Measurements from ENCODE around the gene NRP2.

Gene NRP2

DNA sequence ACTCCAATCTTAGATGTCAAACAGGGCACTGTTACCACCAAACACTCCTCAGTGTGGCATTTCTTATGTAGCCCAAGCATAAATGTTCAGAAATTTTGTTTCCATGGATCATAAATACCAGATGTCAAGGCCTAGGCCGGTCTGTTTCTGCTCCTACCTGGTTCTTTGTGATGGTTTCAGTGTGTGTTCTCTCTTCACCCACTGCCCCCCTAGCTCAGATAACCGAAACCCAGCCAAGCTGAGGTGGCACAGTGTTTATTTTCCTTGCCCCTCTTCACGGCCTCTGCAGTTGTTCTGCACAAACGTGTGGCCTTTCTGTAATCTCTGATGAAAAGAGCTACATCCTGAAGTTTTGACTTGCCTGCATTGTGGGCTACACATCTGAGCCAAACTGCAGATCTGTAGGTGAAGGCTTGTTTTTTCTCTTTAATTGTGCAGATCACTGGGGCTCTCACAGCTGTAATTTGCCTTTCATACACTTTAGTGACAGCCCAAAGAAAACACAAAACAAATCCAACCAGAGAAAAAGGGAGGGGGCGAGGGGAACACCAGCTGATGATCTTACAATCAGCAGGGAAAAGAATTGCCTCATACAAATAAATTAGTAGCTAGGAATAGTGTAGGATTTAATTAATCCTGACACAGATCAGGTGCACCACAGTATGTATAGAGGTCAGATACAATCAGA lies 99.1 kb downstream of the NRP2 start:
- no peak for DNase-seq

DNA sequence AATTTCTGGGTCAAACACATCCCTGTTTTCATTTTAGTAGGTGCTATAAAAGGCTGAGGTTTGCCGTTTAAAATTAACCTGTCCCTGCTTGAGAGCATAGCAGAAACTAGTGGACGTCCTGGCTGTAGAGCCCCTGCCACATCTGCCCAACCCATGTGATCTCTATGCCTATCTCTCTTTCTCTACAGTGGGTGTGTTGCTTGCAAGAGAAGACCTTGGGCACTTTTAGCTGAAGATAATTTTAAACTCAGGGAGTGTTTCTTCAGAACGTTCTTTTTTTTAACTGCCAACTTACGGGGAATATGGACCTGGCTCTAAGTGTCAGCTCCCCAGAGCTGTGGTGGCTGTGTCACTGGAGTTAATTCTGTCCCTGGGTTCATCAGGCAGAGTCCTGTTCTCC lies 100.6 kb downstream of the NRP2 start:
- DNase-seq, result no peak

- no peak for DNase-seq
Measured at GRCh38 chr2:205783872-205784499, 101.7 kb downstream of the NRP2 start.

DNA sequence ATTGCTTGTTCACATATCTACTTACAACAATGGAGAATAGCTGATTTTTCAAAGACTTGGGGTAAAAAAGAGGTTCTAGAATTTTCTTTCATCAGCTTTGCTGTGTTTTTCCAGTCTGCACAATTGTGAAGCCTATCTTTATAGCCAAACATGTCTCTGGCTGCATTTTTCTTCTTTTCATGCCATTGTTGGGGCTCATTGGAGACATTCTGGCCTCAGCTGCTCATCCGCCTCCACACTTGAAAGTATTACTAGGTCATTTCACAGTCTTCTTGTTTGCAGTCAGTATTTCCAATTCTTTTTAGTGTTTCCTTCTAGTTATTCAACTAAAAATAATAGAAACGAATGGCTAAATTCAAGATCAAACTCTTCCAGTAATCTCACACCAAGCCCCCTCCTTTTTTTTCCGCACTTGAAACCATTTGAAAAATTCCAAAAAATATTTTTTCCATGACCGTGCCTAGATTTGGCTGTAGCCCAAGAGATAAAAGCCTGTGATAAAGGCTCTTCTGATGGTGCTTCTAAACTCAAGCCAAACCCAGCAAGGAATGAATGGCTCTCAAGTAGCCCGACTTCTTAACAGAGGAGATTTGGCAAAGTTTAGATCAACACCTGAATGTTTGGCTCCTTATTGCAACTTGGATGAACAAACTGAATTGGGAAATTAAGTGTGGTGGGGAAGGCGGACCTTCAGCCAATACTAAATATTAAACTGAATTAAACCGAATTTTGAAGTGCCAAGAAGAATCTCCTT lies 103.4 kb downstream of the NRP2 start:
- no peak for DNase-seq

DNA sequence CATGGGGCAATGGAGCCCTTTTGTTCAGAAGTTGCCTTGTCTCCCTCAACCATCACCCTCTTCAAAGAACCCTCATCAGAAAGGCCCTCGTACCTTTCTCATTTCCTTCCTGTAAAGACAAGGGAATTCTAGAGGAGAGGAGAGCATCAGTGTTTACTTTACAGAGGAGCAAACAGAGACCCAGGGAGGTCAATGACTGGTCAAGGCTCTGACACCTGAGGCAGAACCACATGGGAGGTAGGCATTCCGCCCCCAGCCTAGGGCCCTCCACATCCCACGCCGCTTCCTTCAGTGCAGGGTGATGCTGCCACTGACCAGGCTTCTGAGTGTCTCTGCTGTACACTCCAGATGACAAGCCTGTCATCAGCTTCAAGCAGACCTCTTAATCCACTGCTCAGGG lies 104.7 kb downstream of the NRP2 start:
- DNase-seq, result no peak

GRCh38 chr2:205787761-205788160 lies 105.5 kb downstream of the NRP2 start:
- DNase-seq, result no peak

DNA sequence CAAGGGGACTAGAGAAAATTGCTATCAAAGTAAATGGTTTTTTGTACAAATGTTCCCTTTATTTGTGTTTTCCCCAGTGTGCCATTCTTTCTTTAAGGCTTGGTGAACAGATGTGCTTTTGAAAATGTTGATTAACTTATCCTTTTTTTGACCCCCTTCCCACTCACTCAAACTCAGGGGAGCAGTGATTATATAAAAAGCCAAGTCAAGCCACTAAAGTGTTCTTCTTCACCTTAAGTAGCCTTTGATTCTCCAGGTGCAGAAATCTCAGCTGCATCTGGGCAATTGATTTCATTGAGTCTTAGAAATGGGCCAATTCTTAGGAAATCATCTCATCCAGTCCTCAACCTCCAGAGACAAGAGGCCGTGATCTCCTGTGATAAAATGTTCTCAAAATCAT lies 107.6 kb downstream of the NRP2 start:
- no peak for DNase-seq

DNA sequence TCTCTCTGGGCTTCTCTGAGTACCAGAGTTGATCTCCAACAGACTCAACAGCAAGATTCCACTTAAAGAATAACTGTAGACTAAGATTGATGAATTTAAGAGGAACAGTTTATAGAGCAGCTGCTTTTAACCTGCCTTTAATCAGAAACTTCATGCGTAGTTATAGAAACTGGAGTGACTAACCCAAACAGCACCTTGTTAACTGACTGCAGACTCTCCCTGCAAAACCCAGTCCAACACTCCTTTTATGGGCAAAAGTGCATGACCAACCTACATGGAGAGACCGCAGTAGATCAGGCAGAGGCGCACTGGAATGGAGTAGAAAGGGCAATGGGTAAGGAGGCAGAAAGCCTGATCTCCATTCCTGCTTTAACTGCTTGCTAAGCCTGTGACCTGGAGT lies 110.6 kb downstream of the NRP2 start:
- DNase-seq, result no peak

DNA sequence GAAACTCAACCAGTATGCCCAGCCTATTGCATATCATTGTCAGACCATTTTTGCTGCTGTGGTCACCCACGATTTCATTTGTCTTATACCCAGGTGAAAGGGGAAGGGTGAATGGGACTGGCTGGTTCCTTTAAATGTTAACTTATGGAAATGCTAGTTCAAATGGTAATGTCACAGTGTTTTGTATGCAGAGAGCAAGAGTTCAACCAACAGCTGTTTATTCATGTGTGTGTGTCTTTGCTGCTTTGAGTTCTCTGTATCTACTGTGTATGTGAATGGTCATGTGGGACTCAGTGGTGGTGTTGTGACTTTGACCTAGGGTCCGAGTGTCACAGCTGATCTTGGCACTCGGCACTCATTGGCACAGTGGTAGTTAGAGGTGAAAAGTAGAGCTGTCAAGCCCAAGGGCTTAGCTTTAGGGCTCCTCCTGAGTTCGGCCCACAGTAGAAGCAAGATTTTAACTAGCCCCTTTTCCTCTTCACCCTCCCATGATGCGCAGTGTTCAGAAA lies 114.6 kb downstream of the NRP2 start:
- DNase-seq, result no peak

DNA sequence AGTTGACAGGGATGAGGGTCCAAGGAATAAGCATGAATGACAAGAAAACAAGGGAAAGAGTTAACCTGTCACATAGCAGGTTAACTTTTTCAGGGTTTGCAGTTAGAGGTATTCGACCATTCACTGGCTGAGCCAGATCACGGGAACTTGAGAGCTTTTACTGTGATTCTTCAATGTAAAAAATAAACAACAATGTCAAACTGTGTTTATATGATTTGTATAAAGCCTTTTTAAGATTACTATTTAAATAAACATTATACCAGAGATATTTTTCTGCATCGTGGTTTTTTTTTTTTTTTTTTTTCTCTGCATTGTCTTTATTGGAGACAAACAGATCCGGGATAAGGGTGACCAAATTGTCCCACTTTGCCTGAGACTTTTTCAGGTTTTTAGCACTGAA lies 115.6 kb downstream of the NRP2 start:
- no peak for DNase-seq

- DNase-seq, result no peak
Measured at GRCh38 chr2:205800224-205800623, 117.9 kb downstream of the NRP2 start.

GRCh38 chr2:205800773-205801172 lies 118.5 kb downstream of the NRP2 start:
- no peak for DNase-seq

DNA sequence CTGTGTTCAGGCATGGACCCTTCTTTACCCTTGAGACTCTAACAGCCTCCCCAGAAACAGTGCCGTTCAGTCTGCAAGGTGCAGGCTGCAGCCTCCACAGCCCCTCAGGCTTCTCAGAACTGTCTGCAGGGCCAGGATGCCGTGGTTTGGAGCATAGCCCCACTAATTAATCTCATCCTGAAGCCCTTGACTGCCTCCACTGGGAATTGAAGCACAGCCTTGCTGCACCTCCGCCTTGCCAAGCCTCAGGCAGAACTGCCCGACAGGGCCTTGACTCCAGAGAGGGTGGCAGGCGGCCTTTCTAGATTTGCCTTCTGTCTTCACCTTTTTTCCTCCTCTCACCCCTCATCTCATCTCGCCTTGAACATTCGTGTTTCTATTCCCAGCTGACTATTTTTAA lies 119.8 kb downstream of the NRP2 start:
- DNase-seq, result peak; percentile 59

DNA sequence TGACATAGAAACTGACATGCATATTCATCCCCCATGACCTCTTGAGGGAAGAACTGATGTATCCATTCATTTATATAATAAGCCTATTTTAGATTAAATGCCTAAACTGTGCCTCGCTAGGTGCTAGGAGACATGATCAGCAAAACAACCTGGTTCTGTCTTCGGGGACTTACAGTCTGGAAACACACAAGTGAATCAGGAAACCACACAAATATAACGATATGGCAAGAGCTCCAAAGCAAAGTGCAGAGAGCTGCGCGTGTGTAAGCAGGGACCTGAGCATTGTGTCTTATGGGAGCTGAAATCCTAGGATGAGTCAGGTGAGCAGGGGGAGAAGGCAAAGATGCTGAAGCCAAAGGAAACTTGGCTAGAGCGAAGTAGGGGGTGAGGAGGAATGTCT lies 120.6 kb downstream of the NRP2 start:
- peak; percentile 30 for DNase-seq

DNA sequence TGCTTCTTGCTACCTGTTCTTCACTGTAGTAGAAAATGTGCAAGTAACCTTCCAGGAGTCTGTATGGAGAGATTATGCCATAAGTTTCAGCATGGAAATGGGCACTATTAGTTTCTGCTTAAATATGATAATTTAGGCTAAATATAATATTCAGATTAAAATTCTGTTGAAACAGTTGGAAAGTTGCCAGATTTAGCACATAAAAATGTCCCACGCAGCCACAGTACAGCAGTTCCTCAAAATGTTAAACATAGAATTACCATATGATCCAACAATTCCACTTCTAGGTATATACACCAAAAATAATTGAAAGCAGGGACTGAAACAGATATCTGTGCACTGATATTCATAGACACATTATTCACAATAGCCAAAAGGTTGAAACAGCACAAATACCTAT lies 121.2 kb downstream of the NRP2 start:
- no peak for DNase-seq

DNA sequence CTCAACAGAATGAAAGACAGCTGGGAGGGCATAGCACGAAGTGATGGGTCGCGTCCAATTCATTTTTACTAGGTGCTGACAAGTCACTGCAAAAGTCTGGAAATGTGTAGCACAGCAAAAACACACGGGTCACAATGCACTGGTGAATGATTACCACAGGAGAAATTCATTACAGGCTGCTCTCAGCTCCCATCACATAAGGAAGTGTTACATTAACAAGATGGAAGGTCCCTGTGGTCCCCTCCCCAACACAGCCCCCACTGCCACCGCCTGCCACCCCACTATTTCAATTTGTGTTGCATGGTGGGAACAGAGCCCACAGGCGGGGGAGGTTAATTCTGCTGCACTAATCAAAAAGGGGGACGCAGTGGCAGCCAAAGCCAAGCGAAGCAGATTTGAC lies 122.8 kb downstream of the NRP2 start:
- DNase-seq, result no peak

DNA sequence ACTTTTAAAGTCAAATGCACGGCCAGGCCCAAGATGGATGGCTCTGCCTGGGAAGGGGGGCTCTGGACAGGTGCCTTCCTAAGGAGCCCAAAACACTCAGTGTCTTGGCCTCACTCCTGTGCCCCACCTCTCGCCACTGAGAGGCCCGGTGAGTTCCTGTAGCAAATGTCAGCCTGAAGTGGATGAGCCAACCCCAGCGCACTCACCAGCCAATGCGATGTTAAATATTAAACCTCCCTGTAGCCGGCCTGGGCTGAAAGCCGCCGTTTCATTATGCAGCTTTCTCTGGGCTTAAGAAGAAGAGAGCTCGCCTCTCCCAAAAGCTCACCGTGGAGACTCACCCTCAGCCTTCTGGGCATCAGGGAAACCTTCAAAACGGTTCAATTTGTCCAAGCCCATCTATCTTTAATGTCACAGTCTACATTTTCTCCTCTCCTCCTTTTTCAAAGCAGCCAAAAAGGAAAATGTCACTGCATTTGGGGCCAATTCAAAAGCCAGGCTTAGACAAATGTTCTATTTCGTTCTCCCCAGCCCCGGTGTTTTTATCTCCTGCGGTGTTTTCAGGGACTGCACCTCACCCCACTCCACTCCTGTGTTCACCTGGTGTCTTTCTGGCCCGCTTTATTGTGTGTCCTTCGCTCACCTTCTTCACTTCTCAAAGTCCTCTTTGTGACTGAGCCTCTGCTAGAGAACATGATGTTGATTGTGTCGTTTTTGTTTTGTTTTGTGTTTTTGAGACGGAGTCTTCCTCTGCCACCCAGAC lies 124.0 kb downstream of the NRP2 start:
- no peak for DNase-seq

GRCh38 chr2:205807229-205807628 lies 124.9 kb downstream of the NRP2 start:
- DNase-seq, result no peak

- DNase-seq, result no peak
Measured at GRCh38 chr2:205807758-205808157, 125.5 kb downstream of the NRP2 start.

DNA sequence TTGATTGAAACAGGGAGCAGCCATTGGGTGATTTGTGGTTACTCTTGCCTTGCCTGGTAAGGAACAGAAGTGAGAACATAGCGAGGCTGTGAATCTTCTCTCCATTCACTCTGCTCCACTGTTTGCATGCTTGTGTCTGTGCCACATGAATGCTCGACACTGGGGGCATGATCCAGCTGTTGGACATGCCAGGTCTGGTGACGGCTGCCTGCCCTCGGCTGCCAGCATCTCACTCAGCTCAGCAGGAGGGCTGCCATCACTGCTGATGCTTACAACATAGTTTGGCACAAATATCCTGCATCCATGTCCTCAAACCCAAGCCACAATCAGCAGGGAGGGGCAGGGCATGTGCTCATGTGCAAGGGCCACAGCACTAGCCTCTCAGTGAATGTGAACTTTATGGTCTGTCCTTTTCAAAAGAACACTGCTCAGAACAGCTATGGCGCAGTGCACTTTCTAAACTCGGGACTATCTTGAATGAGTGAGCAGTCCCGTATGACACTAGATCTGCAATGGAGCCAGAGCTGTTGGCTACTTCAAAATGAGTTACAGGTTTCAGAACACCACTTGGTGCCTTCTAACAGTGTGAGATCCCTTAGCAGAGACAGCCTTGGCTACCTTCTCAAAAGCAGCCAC lies 126.3 kb downstream of the NRP2 start:
- DNase-seq, result no peak

DNA sequence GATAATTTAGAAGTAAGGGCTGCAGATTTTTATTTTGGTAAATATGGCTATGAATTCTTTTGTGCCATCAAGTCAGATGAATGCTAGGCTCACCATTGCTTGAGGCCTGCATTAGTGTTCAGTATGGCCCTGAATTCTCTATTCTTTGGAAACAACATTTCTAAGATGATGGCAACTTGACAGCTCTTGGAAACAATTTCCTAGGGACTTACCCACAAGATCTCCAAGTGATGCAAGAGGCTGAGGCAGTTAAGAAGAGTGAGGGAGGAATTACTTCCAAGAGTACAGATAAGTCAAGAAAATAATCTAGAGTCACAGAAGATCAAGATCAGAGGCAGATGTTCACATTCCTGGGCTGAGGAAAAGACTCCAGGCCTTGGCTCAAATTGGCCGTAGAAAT lies 129.1 kb downstream of the NRP2 start:
- no peak for DNase-seq

- no peak for DNase-seq
Measured at GRCh38 chr2:205814039-205814364, 131.7 kb downstream of the NRP2 start.

DNA sequence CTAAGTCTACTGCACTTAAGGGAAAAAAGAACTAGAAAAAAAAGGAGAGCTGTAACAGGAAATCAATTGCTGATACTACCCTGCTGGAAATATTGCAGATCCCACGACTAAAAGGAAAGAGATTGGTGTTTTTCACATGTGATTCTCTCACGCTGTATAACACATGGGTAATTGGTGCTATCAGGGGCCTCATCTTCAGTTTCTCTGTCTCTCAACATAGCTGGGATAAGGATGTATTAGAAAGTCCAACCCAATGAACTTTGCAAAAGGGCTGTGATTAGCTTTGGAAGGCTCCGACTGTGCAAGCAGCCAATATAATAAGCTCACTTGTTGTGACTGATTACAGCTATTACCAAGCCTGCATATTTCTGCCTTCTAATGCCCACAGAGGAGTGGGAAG lies 133.4 kb downstream of the NRP2 start:
- DNase-seq, result no peak

Measured in islet precursor cell (in vitro differentiated cells).